HG03108 (cell line): Measurements from ENCODE around the gene SREBF1.

ENCODE experiments used
- ATAC-seq: cut with Tn5 transposase; IDR thresholded peaks from one replicate; pipeline ENCODE4 v1.9.1; 2021; ENCODE audit warnings: moderate library complexity; ENCODE audit not compliant: unreplicated experiment

SREBF1 gene

DNA sequence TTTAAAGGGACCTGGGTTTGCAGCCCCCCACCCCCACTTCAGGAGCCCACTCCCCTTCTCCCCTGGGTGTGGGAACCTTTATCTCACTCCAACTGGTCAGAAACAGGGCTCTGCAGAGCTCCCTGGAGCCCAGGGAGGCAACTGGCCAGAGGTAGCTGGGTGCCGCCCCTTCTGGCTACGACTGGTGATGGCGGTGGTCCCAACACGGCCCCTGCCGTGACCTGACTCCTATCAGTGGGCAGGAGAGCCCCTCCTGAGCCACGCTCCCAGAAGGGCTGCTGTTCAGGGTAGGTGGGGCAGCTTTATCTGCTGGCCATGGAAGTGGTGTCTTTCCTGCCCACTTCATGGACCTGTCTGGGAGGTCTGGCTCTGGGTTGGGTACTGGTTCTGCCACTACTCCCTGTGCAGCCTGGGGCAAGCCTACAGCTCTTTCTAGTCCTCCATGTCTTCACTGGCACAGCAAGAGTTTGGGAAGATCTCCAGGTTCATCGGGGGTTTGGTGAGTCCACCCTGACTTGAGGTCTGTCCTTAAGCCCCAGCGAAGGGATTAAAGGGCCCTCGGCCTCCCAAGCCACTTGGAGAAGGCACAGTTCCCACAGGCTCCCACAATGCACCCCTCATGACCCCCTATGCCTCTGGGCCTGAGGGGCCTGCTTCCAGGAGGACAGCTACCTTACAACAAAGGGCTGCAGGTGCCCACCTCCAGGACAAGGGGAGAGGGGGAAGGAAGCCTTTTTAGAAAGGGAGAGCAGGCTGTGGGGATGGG, 5.5 kb upstream of the SREBF1 start:
- no peak for ATAC-seq

DNA sequence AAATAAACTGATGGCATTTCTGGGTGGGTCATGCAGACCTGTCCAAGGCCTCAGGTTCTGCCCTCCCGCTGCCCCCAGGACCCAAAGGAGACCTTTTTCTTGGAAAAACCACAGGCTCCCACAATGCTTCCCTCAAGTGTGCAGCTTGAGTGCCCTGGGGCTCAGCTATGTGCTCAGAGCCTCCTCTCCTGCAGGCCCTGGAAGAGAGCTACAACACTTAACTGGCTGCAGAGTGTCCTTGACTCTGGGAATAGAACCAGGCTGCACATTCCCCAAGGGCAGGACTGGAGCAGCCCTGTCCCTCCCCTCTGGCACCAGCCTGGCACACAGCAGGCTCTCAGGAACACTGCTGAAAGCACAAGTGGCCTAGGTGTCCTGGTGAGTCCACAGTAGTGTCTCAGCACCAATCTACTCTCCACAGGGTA, 4.8 kb upstream of the SREBF1 start:
- no peak for ATAC-seq

DNA sequence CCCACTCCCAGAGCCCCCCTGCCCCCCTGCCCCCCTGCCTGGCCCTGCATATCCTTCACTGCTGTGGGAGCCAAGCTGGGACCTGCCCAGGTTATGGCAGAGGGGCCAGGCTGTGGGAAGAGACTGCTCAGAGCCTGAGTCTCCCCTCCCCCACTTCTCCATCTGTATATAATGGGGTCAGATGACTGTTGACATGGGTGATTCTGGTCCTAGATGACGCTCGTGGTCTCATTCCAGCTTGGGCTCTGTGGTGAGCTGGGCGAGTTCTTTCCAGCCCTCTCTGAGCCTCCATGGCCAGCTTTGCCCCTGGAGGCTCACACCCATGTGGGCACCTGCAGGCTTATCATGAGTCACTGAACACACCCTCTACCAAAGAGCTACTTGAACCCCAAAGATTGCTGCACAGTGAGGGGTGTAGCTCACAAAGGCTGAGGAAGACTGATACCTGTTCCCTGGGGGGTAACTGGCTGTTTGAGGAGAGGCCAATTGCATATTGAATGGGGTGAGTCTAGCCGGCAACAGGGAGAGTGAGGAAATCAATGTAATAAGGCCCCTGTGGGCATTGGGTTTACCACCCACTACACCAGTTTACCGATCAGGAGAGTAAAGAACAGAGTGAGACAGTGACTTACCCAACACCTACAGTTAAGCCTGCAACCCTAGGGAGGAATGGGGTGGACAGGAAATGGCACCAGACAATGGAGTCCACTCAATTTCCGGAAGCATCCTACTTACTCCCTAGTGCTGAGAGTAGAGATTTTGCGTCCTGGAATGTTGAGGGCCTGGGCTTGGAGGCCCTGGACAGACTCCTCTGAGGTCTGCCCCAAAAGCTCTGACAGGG, 4.2 kb upstream of the SREBF1 start:
- ATAC-seq: no peak

DNA sequence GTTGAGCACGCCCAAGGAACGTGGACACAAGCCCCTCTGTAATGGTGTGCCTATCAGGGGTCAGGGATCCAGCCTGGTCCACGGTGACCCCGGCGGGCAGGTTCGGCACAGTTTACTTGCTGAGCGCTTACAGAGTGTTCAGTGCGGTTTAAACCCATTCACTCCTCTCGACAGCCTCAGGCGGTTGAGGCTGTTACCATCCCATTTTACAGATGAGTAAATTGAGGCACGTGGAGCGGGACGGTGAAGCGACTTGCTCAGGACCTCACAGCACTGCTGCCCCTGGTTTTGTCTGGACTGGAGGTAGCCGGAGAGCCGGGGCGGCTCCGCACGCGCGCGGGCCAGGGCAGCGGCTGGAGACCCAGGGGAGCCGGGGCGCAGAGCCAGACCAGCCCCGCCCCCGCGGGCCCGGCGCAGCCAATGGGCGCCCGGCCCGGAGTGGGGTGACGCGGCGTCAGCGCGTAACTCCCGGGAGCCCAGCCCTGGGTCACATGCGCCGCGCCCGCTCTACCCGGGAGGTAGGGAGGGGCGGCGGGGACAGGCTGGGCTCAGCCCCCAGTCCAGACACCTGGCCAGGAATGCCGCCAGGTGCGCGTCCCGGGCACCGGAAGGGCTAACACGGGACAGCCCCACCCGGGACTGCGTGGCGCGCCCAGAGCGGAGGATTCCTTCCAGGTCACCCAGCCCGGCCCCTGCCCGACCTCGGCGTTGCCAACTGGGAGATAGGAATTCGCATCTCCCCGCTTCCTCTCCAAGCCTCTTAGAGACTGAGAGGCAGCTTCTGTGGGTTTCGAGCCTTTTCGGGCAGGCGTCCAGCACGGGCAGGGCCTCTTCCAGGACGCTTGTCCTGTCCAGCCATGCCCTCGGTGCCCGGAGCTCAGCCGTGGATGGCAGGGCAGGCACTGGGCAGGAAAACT, 3.3 kb upstream of the SREBF1 start:
- peak; percentile 45 for ATAC-seq

DNA sequence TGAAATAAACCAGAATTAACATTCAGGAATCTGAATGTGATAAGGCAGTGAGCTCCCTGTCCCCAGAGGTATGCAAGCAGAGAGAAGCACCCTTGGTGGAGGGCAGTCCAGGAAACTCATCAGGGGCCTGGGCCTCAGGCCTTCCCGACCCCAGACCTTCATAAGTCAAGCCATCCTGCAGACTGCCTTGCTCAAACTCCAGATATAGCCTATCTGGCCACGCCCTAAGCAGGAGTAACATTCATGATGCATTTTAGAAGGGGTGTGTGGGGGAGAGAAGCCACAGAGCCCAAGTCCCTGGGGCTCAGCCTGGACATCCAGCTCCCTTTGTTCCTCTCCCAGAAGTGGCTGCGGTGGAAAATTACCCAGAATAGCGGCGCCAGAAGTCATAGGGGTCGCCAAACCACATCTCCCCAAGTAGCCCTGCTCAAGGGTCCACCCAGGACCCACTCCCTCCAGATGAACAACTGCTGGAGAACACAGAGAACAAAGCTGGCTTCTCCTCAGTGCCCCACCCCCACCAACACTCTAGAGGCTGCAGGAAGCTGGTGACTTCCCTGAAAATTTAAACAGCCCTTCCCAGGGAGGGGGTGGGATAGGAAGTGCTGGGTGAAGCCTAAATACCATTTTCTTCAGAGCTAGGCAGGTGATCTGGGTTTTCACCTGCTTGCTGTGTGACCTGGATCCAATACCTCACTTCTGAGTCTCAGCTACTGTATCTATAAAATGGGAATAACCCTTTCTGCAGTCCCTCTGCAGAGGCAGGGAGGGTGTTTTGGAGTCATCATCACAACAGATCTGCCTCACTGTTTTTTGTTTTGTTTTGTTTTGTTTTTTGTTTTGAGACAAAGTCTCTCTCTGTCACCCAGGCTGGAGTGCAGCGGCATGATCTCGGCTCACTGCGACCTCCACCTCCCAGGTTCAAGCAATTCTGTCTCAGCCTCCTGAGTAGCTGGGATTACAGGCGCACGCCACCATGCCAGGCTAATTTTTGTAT, 1.5 kb upstream of the SREBF1 start:
- ATAC-seq: no peak

DNA sequence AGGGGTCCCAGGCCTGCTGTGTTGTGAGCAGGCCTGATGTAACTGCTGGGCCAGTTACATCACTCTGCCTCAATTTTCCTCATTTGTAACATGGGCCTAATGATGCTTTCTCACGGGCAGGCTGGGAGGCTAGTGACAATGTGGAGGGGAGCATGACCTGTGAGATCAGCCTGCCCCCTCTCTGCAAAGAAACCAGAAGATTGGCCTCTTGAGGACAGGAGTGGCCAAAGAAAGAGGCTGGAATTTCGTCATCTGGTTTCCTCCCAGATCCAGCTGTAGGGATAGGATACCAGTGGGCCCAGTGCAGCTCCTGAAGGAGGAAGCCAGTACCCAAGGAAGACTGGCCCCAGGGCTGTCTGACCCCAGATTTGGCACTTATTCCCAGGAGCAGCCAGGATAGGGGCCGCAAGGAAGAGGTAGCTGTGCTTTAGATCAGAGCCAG, 615 bp upstream of the SREBF1 start:
- ATAC-seq: no peak

DNA sequence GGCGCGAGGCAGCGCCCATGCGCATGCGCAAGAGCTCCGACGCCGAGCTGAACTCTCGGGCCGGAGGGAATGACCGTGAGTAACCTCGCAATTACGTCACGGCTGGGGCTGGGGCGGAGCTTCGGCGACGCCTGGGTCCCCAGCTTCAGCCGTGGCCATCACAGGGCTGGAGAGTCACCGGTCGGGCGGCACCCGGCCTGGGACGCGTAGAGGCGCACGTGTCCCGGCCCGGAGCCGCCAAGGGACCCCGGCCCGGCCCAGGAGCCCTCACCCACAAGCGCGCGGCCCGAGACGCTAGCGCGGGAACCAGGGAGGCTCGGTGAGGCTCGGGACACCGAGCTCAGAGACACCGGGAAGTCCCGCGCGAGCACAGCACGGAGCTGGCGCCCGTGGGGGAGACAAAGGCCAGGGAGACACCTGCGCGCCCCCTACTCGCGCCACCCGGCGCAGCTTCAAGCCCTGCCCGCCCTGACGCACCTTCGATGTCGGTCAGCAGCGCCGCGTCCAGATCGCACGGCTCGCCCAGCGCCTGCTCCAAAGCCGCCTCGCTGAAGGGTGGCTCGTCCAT, 452 bp downstream of the SREBF1 start:
- peak; percentile 46 for ATAC-seq

DNA sequence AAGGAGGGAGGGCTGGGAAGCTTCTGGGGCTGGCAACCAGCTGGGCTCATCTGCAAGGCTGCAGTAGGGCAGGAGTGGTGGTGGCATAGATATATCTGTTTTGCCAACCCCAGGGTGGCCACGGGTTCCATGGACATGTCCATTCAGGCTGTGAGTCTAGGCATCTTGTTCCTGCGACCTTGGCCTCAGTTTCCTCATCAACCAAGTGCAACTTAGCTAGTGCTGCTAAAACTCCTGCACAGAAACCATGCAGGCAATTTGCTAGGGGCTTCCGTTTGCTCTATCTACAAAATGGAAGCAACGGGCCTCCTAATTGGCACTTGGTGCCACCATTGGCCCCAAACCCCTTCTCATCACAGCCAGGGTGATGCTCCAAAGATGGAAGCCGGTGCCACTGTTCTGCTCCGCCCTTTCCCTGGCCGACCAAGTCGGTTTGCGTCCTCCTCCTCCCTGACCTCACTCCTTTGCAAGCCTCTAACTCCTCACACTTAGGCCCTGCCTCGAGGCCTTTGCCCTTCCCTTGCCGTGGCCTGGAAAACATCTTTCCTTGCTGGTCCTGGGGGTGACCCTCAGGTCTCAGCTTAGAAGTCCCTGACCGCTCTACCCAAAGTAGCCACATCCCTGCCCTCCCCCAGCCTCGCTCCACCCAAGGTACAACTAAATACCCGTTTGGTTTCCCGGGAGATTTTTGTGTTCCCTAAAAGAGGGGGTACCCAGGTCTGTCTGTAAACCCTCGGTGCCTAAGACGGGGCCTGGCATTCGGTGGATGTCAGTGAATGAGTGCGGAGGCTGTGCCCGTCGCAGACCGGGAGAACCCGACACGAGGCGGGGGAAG, 1.2 kb downstream of the SREBF1 start:
- no peak for ATAC-seq

DNA sequence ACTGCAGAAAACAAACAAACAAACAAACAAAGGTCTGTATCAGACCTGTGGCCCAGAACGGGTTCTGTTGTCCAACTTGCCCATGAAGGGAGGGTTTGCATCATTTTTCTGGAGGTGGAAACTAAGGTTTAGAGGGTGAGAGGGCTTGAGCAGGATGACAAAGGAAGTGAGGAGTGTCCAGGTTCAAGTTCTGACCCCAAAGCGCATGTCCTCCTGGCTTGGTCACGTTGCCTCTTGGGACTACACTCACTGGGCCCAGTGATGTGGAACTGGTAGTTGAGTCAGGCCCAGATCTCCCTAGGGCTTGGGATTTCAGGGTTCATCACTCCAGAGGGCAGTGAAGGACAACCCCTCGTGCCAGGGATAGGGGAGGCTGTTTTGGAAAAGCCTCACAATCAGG, 1.8 kb downstream of the SREBF1 start:
- no peak for ATAC-seq

DNA sequence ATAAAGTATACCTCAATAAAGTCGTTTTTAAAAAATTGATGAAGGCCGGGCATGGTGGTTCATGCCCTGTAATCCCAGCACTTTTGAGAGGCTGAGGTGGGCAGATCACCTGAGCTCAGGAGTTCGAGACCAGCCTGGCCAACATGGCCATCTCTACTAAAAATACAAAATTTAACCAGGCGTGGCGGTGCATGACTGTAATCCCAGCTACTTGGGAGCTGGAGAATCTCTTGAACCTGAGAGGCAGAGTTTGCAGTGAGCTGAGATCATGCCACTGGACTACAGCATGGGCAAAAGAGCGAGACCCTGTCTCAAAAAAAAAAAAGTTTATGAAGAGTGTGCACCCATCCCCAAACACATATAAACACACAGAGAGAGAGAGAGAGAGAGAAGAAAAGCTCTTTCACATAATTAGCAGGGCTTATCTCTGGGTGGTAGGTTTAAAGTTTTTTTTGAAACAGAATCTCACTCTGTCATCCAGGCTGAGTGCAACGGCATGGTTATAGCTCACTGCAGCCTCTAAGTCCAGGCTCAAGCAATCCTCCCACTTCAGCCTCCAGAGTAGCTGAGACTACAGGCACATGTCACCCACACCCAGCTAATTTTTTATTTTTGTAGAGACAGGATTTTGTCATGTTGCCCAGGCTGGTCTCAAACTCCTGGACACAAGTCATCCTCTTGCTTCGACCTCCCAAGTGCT, 3.0 kb downstream of the SREBF1 start:
- peak; percentile 1 for ATAC-seq

DNA sequence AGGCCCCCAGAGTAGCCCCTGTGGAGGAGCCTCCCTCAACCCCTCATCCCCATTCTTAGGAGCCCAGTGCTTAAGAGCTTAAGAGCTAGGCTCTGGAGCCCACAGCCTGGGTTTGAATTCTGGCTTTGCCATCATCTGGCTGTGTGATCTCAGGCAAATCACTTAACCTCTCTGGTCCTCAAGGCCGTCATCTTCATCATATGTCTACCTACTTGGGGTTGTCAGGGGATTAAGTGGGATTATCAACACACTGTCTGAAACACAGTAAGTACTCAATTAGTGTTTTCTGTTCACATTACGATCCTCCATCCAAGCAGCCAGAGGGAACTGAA, 4.8 kb downstream of the SREBF1 start:
- ATAC-seq: no peak

DNA sequence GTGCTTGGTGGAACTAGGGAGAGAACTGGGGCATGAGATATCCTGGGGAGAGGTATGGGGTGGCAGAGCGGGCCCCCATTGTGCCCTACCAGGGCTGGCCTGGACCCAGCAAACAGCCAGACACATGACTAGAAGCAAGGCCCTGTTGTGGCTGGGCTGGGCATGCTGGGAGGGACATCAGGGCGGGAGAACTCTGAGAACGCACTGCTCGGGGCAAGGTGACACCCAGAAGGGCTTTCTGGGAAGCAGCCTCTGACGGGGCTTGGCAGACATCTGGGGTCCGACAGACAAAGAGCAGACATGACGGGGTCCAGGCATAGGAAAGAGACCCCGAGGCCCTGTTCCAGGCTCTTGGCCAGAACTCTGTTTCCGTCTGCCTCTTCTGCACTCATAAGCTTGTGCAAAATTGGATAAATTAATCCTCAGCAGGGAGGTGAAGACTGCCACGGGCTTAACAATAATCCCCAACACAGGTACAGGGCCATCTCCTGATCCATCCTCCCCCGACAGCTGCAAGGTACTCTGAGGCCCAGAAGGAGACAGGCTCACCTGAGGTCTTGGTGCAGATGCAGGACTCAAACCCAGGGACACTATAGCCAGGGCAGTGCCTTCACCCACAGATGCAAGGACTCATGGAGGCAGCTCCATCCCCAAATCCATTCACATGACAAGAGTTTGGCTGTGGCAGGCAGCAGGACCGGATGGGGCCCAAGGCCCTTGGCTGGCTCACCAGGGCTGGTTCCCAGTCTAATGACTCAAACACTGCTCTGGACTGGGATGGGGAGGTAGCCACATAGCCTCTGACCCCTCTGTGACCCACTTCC, 5.4 kb downstream of the SREBF1 start:
- ATAC-seq: no peak

DNA sequence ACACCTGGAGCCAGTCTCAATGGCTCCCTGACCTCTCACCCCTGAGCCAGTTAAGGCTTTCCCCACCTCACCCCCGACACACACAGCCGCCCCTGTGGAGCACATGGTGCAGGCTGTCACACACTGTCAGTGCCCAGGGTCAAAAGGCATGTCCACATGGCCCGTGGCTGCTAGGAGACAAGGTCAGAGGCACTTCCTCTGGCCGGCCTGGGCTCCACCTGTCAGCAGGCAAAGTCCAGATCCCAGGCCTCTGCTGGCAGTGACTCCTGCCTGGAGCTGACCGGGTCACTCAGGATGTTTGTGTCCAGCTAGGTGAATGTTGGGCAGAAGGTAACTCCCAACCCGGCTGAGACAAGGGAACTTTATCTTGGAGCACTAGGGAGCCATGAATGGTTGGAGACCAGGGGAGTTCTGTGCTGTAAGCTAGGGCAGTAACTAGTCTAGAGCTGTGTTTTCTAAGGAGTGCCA, 6.0 kb downstream of the SREBF1 start:
- ATAC-seq: no peak

DNA sequence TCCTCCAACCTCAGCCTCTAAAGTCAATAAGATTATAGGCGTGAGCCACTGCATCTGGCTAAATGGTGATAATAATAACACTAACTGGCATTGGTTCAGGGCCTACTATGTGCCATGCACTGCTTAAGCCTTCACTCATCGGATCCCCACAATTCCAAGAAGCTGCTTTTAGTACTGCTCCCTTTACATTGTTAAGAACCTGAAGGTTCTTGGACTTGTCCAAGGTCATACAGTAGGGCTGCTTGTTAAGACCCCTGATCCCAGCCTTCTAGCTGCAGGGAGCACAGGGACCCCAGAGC, 6.6 kb downstream of the SREBF1 start:
- ATAC-seq: no peak

DNA sequence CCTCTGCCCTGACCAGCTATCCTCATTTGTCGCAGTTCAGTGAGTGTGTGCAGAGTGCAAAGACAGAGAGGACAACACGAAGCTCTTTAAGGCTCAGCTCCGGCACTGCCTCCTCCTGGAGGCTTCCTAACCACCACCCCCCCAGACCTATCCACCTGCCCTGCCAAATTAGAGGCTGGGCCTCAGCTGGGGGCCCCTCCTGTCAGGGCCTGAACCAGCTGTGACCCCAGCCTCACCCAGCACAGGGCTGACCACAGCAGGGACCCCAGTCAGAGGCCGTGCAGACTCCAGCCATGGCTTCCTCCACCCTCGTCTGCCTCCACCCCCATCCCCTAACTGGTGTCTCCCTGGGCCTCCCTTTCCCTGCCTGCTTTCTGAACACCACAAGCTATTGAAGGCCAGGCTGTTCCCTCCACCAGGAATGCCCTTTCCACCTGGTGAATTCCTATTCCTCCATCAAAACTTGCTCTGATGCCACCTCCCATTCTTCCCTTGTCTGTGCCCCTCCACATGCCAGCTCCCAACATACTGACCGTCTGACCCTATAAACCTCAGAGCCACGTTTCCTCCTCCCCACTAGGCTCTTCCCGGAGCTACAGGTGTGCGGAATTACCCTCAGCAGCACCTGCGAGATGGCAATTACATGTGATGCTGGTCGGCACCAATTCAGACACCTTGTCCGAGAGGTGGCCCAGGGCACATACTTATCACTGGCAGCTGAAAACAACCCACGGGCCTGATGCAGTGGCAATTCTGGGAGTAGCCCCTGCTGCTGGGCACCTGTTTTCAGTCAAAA, 8.8 kb downstream of the SREBF1 start:
- ATAC-seq: no peak

DNA sequence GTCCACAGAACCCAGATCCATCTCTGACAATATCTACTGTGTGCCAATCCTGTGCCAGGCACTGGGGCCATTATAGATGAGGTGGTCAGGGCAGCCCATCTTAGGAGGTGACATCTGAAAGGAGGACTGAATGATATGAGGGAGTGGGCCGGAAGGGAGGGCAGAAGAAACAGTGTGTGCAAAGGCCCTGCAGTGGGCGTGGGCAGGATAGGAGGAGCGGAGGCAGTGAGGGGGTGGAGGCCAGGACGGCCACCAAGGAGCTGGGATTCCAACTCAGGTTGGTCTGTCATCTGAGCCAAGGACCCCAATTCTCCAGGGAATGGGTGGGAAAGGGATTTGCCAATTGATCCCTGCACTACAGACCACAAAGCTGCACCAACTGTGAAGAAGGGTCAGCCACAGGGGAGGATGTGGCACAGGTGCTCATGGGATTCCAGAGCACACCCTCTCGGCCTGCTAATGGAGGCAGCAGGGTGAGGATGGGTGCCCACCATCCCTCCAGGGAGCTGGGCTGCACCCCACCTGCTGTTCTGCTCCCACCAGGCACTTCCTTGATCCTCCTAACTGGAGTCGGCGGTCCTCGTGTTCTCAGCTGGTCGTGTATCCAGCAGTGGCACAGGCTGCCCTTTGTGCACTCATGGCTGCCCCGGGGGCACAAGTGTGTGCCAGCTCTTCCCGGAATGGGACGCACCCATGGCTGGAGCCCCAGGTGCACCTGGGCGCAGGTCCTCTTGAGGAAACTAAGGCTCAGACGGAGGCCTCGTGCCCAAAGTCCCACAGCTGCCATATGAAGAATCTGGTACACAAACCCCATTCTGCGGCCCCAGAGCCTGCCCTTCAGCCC, 9.6 kb downstream of the SREBF1 start:
- ATAC-seq: no peak
